Liver (tissue), 9 donors: ENCODE measurements around the gene HNRNPM. TPM values are rescaled to one million over a fixed set of nuclear protein-coding genes. Genes with fewer than 3 reads are reported as not detected.

Experiments used
- DNase-seq: peaks from one replicate; pipeline ENCODE4 v3.0.0-alpha.2; 2017; ENCODE audit warnings: low spot score
- H3K27ac ChIP-seq, 2 donors: one replicate each; pipeline ENCODE4 v1.7.0; 2013; ENCODE audit warnings: inconsistent platforms in 2 of 2, low read length in 2 of 2, control low read depth in 1 of 2, low read depth in 1 of 2, mild to moderate bottlenecking in 1 of 2
- H3K27me3 ChIP-seq, 4 donors: one replicate each; pipeline versions ENCODE4 v1.6.1 to v1.7.0; 2013; ENCODE audit warnings: low read length in 3 of 4, inconsistent platforms in 1 of 4, mild to moderate bottlenecking in 1 of 4, moderate library complexity in 1 of 4; ENCODE audit not compliant: control insufficient read depth in 4 of 4, insufficient read depth in 4 of 4
- H3K36me3 ChIP-seq, 4 donors: one replicate each; pipeline versions ENCODE4 v1.6.1 to v1.7.0; 2013; ENCODE audit warnings: low read length in 3 of 4, mild to moderate bottlenecking in 3 of 4, low read depth in 1 of 4, moderate library complexity in 1 of 4; ENCODE audit not compliant: control insufficient read depth in 4 of 4, insufficient read depth in 3 of 4
- H3K4me1 ChIP-seq, 4 donors: one replicate each; pipeline versions ENCODE4 v1.6.1 to v1.7.0; 2013; ENCODE audit warnings: low read length in 3 of 4, mild to moderate bottlenecking in 3 of 4, moderate library complexity in 1 of 4; ENCODE audit not compliant: control insufficient read depth in 4 of 4, insufficient read depth in 4 of 4
- H3K4me3 ChIP-seq, 3 donors: one replicate each; pipeline versions ENCODE4 v1.6.1 to v1.7.0; 2013; ENCODE audit warnings: low read length in 3 of 3, control low read depth in 1 of 3, low read depth in 1 of 3, mild to moderate bottlenecking in 1 of 3
- H3K9ac ChIP-seq, 2 donors: one replicate each; pipeline ENCODE4 v1.7.0; 2013; ENCODE audit warnings: low read length in 2 of 2, mild to moderate bottlenecking in 2 of 2, moderate library complexity in 2 of 2, control low read depth in 1 of 2, low read depth in 1 of 2
- H3K9me3 ChIP-seq, 4 donors: one replicate each; pipeline versions ENCODE4 v1.6.1 to v1.7.0; 2013; ENCODE audit warnings: low read length in 3 of 4; ENCODE audit not compliant: control insufficient read depth in 4 of 4
- ATF3 ChIP-seq: IDR thresholded peaks from 2 replicates; pipeline ENCODE4 v1.6.1; 2016; ENCODE audit warnings: antibody characterized with exemption
- EGR1 ChIP-seq, 2 donors: IDR thresholded peaks; 2 replicates each; pipeline ENCODE4 v1.6.1; 2016 to 2018; ENCODE audit warnings: antibody characterized with exemption in 2 of 2, low read depth in 2 of 2
- FOXA1 ChIP-seq: IDR thresholded peaks from 2 replicates; pipeline ENCODE4 v1.6.1; 2016; ENCODE audit warnings: antibody characterized with exemption
- FOXA2 ChIP-seq: IDR thresholded peaks from 2 replicates; pipeline ENCODE4 v1.6.1; 2016; ENCODE audit warnings: antibody characterized with exemption
- GABPA ChIP-seq, 2 donors: IDR thresholded peaks in 1 of 2; conservative IDR thresholded peaks in 1 of 2; 2 replicates each; pipeline ENCODE4 v1.6.1; 2016; ENCODE audit warnings: antibody characterized with exemption in 2 of 2, mild to moderate bottlenecking in 1 of 2, moderate library complexity in 1 of 2
- HNF4A ChIP-seq, 2 donors: conservative IDR thresholded peaks; 2 replicates each; pipeline ENCODE4 v1.6.1; 2016; ENCODE audit warnings: antibody characterized with exemption in 2 of 2, mild to moderate bottlenecking in 2 of 2
- HNF4G ChIP-seq: IDR thresholded peaks from 2 replicates; pipeline ENCODE4 v1.6.1; 2016; ENCODE audit warnings: antibody characterized with exemption
- JUND ChIP-seq, 2 donors: IDR thresholded peaks; 2 replicates each; pipeline ENCODE4 v1.6.1; 2016; ENCODE audit warnings: antibody characterized with exemption in 2 of 2
- MAX ChIP-seq: IDR thresholded peaks from 2 replicates; pipeline ENCODE4 v1.6.1; 2016; ENCODE audit warnings: antibody characterized with exemption
- NR2F2 ChIP-seq: IDR thresholded peaks from 2 replicates; pipeline ENCODE4 v1.6.1; 2016; ENCODE audit warnings: antibody characterized with exemption
- RXRA ChIP-seq, 2 donors: IDR thresholded peaks; 2 replicates each; pipeline ENCODE4 v1.6.1; 2017 to 2018; ENCODE audit warnings: antibody characterized with exemption in 2 of 2, mild to moderate bottlenecking in 1 of 2
- TAF1 ChIP-seq: conservative IDR thresholded peaks from 2 replicates; pipeline ENCODE4 v1.6.1; 2016; ENCODE audit warnings: antibody characterized with exemption, mild to moderate bottlenecking
- YY1 ChIP-seq: IDR thresholded peaks from 2 replicates; pipeline ENCODE4 v1.6.1; 2016; ENCODE audit warnings: antibody characterized with exemption, mild to moderate bottlenecking
- WGBS: extraction: QIAGEN DNeasy Blood & Tissue Kit; methylation state at CpG from one replicate; pipeline ENCODE4 v1.1.7; 2013; 5-methylcytosine and 5-hydroxymethylcytosine counted together
- polyA plus RNA-seq, 2 donors: library from polyadenylated mRNA; stranded (reverse) in 1 of 2; unstranded in 1 of 2; fragments of 200-250 nt in 1 of 2; fragments of >200 nt in 1 of 2; fragmentation: Nextera tagmentation in 1 of 2; extraction: Ambion mirVana in 1 of 2; gene quantifications; one replicate each; pipeline versions ENCODE4 v1.2.1 to v1.2.3, GENCODE V29; 2013 to 2015
- total RNA-seq, 2 donors: library from RNA; depleted of rRNA; stranded (reverse); fragments of >200 nt; gene quantifications; one replicate each; pipeline ENCODE4 v1.2.3, GENCODE V29; 2014
- TF ChIP-seq, protein P1 (sequence below): fragments of 150-350 bp; IDR thresholded peaks from 2 replicates; pipeline ENCODE4 v1.5.1; 2017; ENCODE audit warnings: improper control_type of control experiment, low read depth, low read length; ENCODE audit not compliant: missing input control
- TF ChIP-seq, protein P2 (sequence below): IDR thresholded peaks from 2 replicates; pipeline ENCODE4 v1.6.1; 2016; ENCODE audit warnings: antibody characterized with exemption, mild to moderate bottlenecking
- TF ChIP-seq, protein P3 (sequence below): IDR thresholded peaks from 2 replicates; pipeline ENCODE4 v1.6.1; 2016; ENCODE audit warnings: antibody characterized with exemption
- donor health status: healthy.
- donor health status: healthy.
- donor health status: healthy.
- donor health status: healthy.
- donor health status: healthy.

HNRNPM gene
- total and polyA plus RNA-seq, 4 donors, result 39.4 to 86.9 (median 70.7) TPM

DNA sequence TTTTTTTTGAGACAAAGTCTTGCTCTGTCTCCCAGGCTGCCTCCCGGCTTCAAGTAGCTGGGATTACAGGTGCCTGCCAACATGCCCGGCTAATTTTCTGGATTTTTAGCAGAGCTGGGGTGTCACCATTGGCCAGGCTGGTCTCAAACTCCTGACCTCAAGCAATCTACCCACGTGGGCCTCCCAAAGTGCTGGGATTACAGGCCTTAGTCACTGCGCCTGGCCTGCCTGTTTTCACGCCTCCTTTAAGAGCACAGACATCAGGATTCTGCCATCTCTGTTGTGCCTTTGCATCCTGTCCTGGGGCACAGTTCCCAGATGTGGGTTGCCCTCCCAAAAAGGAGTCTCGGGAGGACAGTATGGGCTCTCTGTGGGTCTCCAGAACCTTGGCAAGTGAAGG, 60.1 kb downstream of the HNRNPM start:
- Histone ChIP-seq H3K27me3 (no peaks in the 10 kb centered on the region), H3K27ac (no peak overlapping the region), H3K9ac (no peak overlapping the region), H3K9me3 (no peaks in the 10 kb centered on the region), H3K36me3 (no peaks in the 10 kb centered on the region), H3K4me1 (peaks cover 6 to 13% (median 6%) of the 10 kb centered on the region in 4 donors), H3K4me3 (no peak overlapping the region)
- TF ChIP-seq ATF3 (no peak), GABPA (IDR thresholded peaks at IDR 0.05 in 1 of 2, conservative IDR thresholded peaks at IDR 0.05 in 1 of 2) (no peak), YY1 (no peak), FOXA2 (no peak), JUND (IDR thresholded peaks at IDR 0.05) (no peak), EGR1 (IDR thresholded peaks at IDR 0.05; ENCODE audit: low read depth in 2 of 2) (no peak), TAF1 (no peak), NR2F2 (no peak), HNF4G (no peak), FOXA1 (no peak), RXRA (IDR thresholded peaks at IDR 0.05) (no peak), HNF4A (conservative IDR thresholded peaks at IDR 0.05) (no peak), MAX (no peak)
- TF ChIP-seq, protein P1, sequence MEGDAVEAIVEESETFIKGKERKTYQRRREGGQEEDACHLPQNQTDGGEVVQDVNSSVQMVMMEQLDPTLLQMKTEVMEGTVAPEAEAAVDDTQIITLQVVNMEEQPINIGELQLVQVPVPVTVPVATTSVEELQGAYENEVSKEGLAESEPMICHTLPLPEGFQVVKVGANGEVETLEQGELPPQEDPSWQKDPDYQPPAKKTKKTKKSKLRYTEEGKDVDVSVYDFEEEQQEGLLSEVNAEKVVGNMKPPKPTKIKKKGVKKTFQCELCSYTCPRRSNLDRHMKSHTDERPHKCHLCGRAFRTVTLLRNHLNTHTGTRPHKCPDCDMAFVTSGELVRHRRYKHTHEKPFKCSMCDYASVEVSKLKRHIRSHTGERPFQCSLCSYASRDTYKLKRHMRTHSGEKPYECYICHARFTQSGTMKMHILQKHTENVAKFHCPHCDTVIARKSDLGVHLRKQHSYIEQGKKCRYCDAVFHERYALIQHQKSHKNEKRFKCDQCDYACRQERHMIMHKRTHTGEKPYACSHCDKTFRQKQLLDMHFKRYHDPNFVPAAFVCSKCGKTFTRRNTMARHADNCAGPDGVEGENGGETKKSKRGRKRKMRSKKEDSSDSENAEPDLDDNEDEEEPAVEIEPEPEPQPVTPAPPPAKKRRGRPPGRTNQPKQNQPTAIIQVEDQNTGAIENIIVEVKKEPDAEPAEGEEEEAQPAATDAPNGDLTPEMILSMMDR, result no peak
- TF ChIP-seq, protein P2, sequence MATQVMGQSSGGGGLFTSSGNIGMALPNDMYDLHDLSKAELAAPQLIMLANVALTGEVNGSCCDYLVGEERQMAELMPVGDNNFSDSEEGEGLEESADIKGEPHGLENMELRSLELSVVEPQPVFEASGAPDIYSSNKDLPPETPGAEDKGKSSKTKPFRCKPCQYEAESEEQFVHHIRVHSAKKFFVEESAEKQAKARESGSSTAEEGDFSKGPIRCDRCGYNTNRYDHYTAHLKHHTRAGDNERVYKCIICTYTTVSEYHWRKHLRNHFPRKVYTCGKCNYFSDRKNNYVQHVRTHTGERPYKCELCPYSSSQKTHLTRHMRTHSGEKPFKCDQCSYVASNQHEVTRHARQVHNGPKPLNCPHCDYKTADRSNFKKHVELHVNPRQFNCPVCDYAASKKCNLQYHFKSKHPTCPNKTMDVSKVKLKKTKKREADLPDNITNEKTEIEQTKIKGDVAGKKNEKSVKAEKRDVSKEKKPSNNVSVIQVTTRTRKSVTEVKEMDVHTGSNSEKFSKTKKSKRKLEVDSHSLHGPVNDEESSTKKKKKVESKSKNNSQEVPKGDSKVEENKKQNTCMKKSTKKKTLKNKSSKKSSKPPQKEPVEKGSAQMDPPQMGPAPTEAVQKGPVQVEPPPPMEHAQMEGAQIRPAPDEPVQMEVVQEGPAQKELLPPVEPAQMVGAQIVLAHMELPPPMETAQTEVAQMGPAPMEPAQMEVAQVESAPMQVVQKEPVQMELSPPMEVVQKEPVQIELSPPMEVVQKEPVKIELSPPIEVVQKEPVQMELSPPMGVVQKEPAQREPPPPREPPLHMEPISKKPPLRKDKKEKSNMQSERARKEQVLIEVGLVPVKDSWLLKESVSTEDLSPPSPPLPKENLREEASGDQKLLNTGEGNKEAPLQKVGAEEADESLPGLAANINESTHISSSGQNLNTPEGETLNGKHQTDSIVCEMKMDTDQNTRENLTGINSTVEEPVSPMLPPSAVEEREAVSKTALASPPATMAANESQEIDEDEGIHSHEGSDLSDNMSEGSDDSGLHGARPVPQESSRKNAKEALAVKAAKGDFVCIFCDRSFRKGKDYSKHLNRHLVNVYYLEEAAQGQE, result no peak
- TF ChIP-seq, protein P3, sequence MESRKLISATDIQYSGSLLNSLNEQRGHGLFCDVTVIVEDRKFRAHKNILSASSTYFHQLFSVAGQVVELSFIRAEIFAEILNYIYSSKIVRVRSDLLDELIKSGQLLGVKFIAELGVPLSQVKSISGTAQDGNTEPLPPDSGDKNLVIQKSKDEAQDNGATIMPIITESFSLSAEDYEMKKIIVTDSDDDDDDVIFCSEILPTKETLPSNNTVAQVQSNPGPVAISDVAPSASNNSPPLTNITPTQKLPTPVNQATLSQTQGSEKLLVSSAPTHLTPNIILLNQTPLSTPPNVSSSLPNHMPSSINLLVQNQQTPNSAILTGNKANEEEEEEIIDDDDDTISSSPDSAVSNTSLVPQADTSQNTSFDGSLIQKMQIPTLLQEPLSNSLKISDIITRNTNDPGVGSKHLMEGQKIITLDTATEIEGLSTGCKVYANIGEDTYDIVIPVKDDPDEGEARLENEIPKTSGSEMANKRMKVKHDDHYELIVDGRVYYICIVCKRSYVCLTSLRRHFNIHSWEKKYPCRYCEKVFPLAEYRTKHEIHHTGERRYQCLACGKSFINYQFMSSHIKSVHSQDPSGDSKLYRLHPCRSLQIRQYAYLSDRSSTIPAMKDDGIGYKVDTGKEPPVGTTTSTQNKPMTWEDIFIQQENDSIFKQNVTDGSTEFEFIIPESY, result no peak
- DNase-seq, result no peak
- WGBS, result 86% methylated on average over 6 of the region's 6 CpGs
